CD4-positive, alpha-beta T cell treated with Interleukin-17A for 4 hours (primary cell): ENCODE measurements around the gene ZDHHC20.

Source experiments
- DNase-seq: peaks from one replicate; pipeline ENCODE4 v3.0.0-alpha.2; 2020; ENCODE audit warnings: mixed read lengths

ZDHHC20 gene

DNA sequence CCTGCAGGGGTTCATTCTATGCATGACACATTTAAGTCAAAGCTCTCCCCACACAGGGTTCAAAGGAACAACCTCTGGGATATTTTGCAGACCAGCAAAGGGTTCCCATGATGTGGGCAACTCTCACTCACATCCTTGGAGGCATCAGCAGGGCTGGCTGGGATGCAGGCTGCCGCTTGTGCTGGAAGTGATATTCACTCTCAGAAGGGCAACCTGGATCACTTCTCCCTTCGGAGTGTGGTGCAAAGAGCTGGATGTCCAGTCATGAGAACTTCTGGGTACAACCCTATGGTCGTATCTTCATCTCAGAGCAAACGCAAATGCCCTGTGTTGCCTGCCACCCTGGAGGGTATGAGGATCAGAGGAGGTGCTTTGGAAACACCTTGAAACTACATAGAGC lies 98.6 kb downstream of the ZDHHC20 start:
- no peak for DNase-seq

DNA sequence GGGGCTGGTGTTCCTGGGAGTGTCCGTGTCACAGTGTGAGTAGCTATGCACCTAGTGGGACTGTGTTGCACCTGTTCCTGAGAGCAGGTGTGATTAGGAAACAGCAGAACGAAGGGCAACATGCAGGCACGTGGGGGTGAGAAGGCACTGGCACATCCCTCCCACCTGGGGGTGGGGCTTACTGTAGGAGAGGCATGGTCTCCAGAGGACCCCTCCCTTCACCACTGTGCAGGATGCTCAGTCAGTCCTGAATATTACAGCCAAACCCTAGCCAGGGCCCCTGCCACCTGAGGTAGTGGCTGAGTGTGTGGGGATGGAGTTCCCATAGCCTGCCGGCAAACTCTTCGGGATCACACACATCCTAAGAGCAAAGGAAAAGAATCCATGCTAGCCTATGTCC lies 99.2 kb downstream of the ZDHHC20 start:
- DNase-seq = no peak

DNA sequence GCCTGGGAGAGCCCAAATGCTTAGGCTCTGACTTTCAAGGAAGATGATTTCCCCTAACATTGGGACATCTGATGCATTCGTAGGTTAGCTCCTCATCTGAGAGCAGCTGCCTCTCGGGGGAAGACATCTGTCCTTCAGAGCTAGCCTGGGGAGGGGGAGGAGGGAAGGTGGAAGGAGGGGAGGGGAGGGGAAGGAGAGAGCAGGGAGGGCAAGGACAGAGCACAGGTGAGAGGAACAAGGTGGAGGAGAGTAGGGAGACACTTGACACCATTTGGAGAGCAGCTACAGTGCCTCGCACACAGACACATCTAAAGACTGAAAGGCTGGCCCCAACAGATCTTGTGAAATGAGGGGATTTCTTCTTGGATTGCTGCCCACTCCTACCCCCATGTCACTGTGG lies 103.8 kb downstream of the ZDHHC20 start:
- no peak for DNase-seq

DNA sequence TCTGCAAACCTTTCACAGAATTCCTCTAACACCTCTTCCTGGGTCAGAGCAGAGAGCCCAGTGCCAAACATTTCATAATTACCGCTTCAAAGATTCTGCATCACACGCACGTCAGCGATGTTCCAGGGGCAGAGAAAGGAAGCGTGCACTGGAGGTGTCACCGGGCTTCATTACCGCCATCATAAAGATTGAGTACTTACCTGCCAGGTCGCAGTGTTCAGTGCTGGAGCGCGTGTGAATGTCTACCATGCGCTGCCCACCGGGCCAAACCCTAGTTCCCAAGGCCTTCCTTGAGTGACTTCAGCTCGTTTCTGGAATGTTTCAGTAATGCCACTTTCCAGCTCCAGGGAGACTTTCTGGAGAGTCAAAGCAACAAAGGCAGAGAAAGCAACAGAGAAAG lies 104.4 kb downstream of the ZDHHC20 start:
- DNase-seq = no peak

DNA sequence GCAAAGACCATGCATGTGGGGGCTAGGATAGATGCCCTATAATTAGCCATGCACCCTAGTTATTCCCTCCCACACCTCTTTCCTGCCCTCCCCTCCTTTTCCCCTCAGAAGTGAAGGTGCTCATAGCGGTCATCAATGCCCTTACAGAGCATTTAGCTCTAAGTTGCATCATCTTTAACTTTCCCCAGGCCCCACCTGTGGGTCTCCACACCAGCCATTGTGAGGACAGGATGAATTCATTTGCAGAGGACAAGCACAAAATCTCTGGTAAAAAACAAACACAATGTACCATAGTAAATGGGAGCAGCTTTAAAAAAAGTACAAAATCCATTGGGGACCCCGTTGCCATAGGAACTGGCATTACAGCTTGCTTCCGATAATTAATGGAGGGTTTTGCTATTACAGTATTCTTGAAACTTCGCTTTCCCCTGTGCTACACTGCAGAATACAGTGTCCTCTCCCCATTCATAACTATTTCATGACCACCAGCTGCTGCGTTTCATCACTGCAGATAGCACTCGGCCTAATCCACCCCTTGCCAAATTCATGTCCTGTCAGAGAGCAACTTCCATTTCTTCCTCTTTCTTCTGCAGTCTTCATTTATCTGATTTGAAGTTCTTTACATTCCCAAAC lies 110.5 kb downstream of the ZDHHC20 start:
- DNase-seq = no peak

DNA sequence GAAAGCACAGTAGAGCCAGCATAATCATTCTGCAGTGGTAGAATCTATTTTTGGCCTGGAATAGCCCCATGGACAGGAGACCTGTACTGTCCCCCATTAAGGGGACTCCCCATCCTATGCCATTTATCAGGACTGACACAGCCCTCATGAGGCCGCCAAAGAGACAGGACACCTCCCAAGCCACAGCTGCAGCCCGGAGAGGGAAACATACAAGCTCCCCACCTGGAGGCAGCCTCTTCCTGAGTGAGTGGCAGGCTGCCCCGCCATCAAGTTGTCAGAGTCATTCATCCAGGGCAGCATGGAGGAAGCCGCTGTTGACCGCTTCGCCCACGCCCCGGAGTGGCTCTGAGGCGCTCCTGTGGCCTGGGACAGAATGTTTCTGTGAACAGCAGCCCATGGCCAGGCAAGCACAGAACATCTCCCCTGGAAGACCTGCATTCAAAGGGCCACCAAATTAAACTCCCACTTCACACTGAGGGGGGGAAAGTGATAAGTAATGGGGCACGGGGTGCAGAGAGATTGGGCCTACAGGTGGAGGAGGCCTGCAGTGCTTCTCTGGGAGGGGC lies 111.3 kb downstream of the ZDHHC20 start:
- DNase-seq = no peak

DNA sequence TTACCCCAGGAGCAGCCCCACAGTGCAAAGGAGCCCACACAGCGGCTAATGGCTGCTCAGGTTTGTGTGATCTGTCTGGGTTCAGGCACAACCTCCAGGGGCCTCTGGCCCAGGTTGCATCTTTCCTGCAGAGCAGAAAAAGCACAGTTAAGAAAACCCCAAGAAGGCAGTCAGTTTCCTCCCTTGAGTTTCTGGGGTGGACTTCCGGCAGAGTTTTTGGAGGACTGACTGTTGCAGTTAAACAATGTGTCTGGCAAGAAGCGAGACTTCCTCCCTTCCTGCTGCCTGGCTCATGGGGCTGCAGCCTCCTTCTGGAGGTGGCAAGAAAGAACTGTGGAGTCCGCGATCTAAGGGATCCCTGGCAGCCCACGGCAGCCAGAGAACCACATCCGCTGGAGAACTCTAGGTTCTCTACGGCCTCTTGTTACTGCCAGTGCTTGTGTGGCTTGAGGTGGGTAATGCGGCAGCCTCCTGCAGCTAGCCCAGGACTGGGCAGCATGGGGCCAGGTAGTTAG lies 114.4 kb downstream of the ZDHHC20 start:
- DNase-seq = peak; percentile 43

DNA sequence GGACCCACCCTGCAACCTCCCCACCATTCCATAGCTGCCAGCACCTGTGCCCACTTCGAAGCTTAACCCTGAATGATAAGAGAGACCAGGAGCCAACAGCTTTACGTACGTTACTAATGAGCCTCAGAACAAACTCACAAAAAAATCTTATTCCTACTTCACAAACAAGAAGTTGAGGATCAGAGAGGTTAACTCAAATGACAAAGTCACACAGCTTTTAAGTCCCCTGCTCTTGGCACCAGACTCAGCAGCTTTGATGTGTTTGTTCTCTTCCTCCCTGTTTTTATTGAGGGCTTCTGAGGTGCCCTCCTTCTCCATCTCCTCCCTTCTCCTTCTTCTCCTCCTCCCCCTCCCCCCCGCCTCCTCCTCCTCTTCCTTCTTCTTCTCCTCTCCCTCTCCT lies 115.4 kb downstream of the ZDHHC20 start:
- no peak for DNase-seq

DNA sequence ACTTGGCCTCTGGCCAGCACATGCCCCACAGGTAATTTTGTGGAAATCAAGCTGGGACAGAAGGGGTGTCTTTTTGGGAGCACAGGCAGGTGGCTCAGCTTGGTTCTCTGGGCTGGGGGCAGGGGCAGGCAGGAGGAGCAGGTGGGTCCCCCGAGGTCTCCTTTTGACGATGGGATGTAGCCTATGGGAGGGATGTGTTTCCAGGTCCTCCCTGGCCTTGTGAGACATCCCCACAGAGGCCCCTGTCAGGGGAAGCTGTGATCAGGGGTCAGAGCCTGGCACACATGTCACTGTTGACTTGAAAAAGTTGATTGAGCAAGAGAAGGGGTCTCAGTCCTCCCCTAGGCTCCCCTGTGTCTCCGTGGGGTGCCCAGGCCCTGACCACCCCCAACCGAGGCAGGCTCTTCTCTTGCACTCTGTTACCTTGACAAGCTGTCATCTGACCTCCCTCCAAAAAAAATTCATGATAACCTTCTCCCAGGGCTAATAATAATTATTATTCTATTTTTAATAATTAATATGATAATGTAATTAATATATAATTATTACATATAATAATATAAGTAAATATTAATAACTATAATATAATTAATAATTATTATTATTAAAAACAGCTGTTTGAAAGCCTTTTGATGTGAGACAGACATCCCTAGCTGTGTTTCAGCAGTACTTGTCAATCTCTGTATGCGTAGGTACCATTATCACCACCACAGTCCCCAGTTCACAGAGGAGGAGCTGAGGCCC lies 116.2 kb downstream of the ZDHHC20 start:
- no peak for DNase-seq

DNA sequence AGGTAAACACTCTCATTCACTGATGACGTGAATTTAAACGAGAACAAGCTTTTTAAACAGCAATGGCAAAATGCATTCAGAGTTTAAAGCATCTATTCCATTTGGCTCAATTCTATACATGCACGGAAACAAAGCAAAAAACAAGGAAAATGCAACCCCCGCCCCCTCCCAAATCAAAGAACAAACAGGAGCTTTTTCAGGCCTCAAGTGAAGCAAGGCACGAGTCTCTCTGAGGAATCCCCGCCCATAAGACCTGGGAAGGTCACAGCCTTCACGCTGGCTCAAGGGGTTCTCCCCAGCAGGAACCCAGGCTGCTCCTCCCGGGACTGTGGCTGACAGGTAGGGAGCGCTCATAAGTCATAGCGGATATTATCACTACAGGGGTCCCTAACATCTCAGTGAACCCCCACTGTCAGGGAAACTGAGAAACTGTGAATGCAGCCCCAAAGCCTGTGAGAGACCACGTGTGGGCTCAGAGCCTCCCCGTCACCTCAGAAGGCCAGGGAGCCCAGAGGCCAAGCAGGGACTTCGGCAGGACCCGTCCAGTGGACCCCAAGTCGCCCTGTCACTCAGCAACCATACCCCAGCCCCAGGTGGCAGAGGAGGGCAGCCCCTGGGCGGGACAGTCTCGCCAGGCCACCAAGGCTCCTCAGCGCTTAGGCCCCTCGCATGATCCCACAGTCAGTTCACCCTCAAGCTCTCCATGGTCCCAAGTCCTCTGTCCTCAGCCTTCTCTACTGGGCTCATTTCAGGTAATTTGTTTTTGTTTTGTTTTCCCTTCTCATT lies 117.3 kb downstream of the ZDHHC20 start:
- DNase-seq = no peak

DNA sequence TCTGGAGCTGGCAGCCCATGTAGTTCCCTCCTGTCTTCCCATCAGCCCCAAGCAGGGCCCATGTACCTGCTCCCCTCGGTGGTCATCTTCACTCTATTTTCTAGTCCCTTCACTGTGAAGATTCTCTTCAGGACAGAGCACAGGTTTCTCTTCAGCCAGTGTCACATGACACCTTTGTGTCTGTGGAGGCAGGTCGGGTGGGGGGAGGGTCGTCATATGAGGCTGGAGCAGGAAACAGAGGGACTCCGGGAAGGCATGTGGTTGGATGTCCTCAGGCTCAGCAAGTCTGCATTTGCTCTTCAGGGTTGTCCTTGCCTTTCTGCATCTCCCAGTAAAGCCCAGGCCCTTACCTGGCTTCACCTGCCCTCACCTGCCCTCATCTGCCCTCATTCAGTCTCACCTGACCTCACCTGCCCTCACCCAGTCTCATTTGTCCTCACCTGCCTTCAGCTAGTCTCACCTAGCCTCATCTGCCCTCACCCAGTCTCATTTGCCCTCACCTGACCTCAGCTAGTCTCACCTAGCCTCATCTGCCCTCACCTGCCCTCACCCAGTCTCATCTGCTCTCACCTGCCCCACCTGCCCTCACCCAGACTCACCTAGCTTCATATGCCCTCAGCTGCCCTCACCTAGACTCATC lies 120.3 kb downstream of the ZDHHC20 start:
- DNase-seq = no peak

DNA sequence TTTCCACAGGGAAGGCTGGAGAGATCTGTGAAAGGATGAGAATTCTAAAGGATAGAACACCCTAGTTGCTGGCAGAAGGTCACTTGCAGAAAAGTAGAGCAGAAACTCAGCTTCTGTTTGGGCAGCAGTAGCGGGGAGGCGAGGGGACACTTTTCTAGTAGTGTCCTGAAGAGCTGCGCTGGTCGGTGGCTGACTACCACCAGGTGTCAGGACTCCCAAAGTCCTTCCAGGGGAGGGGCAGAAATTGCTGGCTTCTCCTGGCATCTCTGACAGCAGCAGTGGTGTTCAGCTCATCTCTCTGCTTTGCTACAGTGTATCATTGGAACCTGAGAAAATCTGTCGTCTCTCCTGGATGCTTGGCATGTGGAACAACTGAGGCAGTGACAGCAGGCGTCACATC lies 120.9 kb downstream of the ZDHHC20 start:
- DNase-seq = no peak

DNA sequence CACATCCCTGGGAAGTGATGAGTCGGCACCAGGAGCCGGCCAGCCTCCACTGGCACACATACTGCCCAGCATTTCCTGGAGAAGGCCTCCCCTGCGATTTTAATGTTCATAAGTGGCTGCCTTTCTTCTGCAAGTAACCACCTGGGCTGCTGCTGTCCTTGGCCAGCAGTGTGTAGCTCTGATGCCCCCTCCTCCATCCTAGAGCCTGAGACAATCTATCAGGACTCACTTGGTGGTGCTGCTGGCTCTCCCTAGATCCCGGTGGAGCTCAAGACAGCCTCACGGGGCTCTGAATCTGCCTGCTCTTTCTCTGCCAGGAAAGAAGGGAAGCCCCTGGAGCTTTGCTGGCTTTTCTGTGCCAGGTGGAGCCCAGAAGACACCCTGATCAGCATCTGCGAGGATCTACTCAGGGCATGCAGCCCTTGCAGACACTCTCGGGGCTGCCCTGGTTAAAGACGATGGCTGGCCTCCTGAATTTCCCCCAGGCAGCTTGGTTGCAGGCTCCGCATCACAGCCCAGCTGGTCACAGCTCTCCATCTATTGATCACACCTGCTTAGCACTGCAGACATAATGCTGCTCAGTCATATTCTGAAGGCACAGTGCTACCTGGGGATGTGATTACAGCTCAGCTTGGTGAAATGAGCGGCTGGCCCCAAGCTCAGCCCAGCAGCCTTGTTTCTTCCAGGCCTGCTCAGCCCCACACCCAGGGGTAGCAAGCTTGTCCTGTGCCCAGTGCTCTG lies 122.3 kb downstream of the ZDHHC20 start:
- DNase-seq = no peak

DNA sequence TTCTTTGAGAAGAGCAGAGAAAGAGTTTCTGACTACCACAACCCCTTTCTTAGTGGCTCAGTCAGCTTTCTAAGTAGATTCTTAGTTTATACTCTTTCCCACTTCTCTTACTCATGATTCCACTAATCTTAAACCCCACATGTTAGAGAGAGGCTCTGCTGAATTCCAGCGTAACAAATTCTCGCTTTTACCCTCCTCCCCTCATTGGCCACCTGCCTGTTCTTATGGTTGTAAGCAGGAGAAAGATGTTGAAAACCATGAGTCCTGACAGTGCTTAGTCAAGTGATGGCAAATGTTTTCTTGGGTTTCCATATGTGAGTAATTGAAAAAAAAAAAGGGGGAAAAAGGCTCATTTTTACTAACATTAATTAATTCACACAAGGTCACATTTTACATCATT lies 125.9 kb downstream of the ZDHHC20 start:
- DNase-seq = no peak

DNA sequence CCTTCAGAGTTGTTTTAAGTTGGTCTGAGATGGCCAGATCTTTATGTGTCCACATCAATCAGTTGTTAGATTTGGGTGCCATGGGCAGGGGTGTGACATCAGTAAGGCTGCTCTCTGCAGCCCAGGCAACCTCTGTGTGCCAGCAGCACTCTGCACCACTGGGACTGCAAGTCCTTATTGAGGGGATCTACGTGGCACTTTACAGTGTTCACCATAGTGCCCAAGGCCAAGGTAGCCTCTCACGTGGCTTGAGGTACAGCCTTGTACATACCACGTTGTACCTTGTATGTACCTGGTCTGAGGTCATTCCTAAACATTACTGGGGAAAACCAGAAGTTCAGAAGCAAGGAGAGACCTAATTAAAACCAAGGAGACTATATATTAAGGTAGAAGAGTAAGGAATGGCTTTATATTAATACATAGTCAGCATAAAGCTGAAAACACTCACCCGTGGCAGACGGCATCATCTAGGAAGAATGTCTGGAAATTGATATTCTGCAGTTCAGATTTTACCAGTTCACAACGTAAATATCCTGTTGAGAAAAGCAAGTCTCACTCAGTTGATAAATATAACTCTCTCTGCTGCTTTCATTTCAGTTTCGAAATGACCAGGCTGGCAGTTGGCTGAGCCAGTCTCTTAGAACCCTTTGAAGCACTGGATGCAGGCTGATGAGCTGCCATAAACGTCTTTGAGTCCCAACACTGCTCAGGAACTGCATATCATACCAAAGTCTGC lies 128.8 kb downstream of the ZDHHC20 start:
- DNase-seq = no peak

DNA sequence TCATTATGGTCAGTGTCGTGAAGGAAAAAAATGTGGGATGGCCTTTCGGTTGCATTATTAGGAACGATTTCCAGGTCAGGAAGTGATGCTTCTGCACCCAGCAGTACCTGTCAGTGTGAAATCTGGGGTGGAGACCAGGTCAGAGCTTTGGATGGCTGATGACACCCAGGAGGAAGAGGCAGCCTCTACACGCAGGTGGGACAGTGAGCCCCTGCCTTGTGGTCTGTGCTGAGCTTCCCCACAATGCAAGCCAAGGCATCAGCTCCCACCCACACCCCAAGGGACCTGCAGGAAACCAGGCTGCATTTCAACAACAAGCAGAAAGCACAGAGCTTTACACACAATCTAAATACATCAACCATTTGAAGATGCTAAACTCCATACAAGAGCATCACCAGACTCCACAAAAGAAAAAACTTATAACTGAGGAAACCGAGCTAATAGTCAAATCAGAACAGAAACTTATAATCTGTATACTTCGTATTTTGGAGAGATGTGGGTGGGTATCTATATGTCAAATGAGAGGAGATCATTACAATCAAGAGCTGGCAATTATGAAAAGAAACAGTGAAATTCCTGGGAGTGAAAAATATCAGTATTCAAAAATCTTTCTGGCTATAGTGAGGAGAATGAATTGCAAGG lies 130.1 kb downstream of the ZDHHC20 start:
- no peak for DNase-seq

DNA sequence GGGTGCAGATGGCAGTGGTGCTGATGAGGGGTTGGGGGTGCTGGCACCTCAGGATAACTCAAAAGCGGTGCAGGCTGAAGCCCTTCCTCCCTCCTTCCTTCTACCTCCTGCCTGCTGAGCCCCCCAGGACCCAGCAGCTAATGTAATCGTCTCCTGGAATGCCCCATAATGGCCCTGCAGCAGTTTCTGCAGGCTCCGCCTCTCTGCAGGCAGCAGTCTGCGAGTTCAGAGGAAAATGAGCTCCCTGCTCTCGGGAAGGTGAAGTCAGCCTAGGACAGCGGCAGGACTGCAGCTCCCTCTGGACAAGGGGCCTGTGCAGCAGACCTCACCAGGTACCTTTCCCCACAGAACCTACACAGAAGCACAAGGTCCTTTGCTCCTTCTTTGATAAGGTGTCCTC lies 130.9 kb downstream of the ZDHHC20 start:
- no peak for DNase-seq

DNA sequence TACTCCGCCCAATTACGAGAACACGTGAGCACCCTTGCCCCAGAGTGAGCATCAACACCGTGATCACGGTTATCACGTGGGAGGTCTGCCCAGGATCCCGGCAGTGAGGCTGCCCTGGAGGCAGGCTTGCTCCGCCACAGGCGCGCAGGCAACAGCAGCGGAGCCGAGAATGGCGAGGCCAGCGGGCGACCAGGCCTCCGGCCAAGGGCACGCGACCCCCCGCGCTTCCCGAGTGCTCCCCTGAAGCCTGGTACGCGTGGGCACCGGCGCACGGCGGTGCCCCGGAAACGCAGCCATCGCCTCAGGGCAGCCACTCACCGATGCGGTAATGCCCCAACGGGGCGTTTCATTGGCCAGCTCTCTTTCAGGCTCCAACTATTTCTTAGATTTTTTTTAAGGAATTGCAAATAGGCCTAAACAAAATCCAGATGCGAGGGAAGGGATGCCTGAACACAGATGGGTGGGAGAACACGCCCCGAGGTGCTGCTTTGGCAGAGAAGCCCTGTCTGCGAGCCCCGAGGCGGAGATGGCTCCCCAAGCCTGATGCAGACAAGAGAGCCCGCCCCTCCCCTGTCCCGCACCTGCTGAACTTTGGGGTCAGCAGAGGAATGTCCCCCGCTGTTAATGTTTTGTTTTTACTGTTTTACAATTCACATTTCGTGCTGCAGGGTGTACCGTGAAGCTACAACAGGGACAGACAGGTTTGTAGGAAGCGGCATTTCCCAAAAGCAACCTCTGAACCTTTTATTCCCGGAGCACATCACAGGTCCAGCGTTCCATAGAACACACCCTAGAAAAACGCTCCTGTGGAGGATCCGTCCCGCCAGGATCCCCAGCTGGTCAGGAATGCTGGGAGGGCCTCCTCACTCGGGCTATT lies 132.7 kb downstream of the ZDHHC20 start:
- peak; percentile 34 for DNase-seq

DNA sequence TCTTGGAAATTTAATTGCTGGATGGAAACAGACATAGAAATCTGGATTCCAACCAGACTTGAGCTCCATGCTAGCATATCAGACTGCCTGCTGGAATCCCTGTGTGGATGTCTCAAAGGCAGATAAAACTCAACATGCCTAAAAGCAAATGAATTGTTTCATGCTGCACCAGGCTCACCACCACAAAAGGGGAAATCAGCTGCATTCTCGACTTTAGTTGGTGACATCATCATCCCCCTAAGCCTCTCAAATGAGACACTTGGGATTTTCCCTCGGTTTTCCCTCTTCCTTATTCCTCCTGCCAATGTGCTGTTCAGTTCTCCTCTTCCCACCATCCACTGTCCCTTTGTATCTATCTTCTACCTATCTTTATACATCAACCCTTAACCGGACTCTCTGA lies 134.3 kb downstream of the ZDHHC20 start:
- no peak for DNase-seq

DNA sequence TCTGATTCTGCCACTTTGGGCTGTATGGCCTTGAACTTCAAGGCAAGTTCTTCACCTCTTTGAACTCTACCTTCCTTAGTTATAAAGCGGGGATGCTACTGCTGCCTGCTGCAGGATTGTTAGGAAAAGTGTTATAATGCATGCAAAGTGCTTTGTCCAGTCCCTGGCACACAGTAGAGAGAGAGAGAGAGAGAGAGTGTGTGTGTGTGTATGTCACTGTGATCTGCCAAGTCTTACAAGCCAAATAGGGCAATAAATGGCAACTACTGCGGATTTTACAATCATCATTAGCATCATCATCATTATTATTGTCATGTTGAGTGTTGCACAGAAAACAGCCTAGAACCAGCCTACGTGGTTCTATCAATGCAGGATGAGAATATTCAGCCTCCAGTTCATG lies 136.1 kb downstream of the ZDHHC20 start:
- DNase-seq = no peak
